Uterus (tissue), 4 donors: ENCODE data around the gene CEBPG. TPM values are rescaled to one million over a fixed set of nuclear protein-coding genes. Genes with fewer than 3 reads are reported as not detected.

ENCODE experiments used
- DNase-seq, 2 donors: peaks; one replicate each; pipeline ENCODE4 v3.0.0-alpha.2; 2019 to 2020
- H3K27ac ChIP-seq, 2 donors: fragments of 200-600 bp; sonication (generic); 1 replicate in 1 of 2; 2 replicates in 1 of 2; pipeline ENCODE4 v1.5.1; 2016 to 2018
- H3K27me3 ChIP-seq, 2 donors: fragments of 200-600 bp; sonication (generic); one replicate each; pipeline ENCODE4 v1.5.1; 2018 to 2019; ENCODE audit warnings: control low read depth in 1 of 2
- H3K36me3 ChIP-seq, 2 donors: fragments of 200-600 bp; sonication (generic); one replicate each; pipeline ENCODE4 v1.5.1; 2019; ENCODE audit warnings: control low read depth in 1 of 2
- H3K4me1 ChIP-seq, 2 donors: fragments of 200-600 bp; sonication (generic); one replicate each; pipeline ENCODE4 v1.5.1; 2018 to 2019; ENCODE audit warnings: control low read depth in 1 of 2
- H3K4me3 ChIP-seq, 2 donors: fragments of 200-600 bp; sonication (generic); 1 replicate in 1 of 2; 2 replicates in 1 of 2; pipeline ENCODE4 v1.5.1; 2018 to 2019; ENCODE audit warnings: mild to moderate bottlenecking in 1 of 2
- H3K9me3 ChIP-seq, 2 donors: fragments of 200-600 bp; sonication (generic); one replicate each; pipeline ENCODE4 v1.5.1; 2019; ENCODE audit warnings: control low read depth in 1 of 2
- POLR2A ChIP-seq, 2 donors: fragments of 450-650 bp; IDR thresholded peaks; one replicate each; pipeline ENCODE4 v1.6.1; 2016; ENCODE audit warnings: antibody characterized with exemption in 2 of 2, mild to moderate bottlenecking in 1 of 2, moderate library complexity in 1 of 2
- intact Hi-C: fragments of 100-400 bp; cut with DNase I; formaldehyde crosslinking; loops from one replicate; pipeline ENCODE4 v1.15.1; 2023; ENCODE audit warnings: low total_unique reads
- total RNA-seq, 4 donors: library from RNA; depleted of rRNA in 3 of 4; stranded (reverse); fragments of >200 nt in 3 of 4; gene quantifications; one replicate each; pipeline versions ENCODE4 v1.1.0 to v1.2.4, GENCODE V29; 2014 to 2023
- TF ChIP-seq, protein P1 (sequence below), 4 experiments: fragments of 200-600 bp in 2 of 4; fragments of 450-650 bp in 2 of 4; sonication (generic) in 2 of 4; IDR thresholded peaks; one replicate each; pipeline ENCODE4 v1.5.1; 2016 to 2019; ENCODE audit warnings: antibody characterized with exemption in 4 of 4, mild to moderate bottlenecking in 2 of 4, moderate library complexity in 1 of 4
- donor health status: DM: yes; HTN: yes; CAD: no.

The CEBPG gene
- total RNA-seq, 4 donors from 2014 or later, result 10.3 to 33.3 (median 25.5) TPM

- peak in 1 of 2 donors; percentile 4 for DNase-seq
- Histone ChIP-seq H3K9me3 (no peaks in the 10 kb centered on the region), H3K4me1 (no peaks in the 10 kb centered on the region), H3K4me3 (no peak overlapping the region), H3K27ac (no peak overlapping the region), H3K27me3 (no peaks in the 10 kb centered on the region), H3K36me3 (no peaks in the 10 kb centered on the region)
- TF ChIP-seq, protein P1, sequence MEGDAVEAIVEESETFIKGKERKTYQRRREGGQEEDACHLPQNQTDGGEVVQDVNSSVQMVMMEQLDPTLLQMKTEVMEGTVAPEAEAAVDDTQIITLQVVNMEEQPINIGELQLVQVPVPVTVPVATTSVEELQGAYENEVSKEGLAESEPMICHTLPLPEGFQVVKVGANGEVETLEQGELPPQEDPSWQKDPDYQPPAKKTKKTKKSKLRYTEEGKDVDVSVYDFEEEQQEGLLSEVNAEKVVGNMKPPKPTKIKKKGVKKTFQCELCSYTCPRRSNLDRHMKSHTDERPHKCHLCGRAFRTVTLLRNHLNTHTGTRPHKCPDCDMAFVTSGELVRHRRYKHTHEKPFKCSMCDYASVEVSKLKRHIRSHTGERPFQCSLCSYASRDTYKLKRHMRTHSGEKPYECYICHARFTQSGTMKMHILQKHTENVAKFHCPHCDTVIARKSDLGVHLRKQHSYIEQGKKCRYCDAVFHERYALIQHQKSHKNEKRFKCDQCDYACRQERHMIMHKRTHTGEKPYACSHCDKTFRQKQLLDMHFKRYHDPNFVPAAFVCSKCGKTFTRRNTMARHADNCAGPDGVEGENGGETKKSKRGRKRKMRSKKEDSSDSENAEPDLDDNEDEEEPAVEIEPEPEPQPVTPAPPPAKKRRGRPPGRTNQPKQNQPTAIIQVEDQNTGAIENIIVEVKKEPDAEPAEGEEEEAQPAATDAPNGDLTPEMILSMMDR (IDR thresholded peaks at IDR 0.05), result no peak
- no peak for TF ChIP-seq POLR2A (IDR thresholded peaks at IDR 0.05)
- intact Hi-C loops, result no loop called here
These were observed 58.5 kb downstream of the CEBPG start for GRCh38 chr19:33432015-33432414.

Other genes starting within 250 kb of the CEBPG start
- gene WDR88, start 241.6 kb upstream of the CEBPG start, total RNA-seq, result not detected
- gene LRP3, start 179.4 kb upstream of the CEBPG start, total RNA-seq, result 10 to 100 TPM in 3 of 4 donors, 1 to 10 TPM in 1; 5.9 to 26.9 (median 23.3) TPM
- not detected for gene SLC7A10, start 147.9 kb upstream of the CEBPG start, total RNA-seq
- 1 to 10 TPM; 1.3 to 9.1 (median 5.0) TPM for gene CEBPA, start 71.2 kb upstream of the CEBPG start, total RNA-seq
- 10 to 100 TPM; 26.1 to 47.0 (median 37.9) TPM for gene PEPD, start 148.1 kb downstream of the CEBPG start, total RNA-seq
- under 1 TPM in 3 of 4 donors, not detected in 1; 0.26 to 0.95 (median 0.69) TPM for gene CHST8, start 248.2 kb downstream of the CEBPG start, total RNA-seq